GM18508 (cell line): ENCODE data around the gene MERTK.
"Not testable (repeated sequence)": the region's sequence is repeated elsewhere in the genome, so short reads cannot be mapped to it uniquely, and the experiment has no call there.

Source experiments
- ATAC-seq: cut with Tn5 transposase; IDR thresholded peaks from one replicate; pipeline ENCODE4 v1.9.1; 2021; ENCODE audit warnings: moderate number of reproducible peaks; ENCODE audit not compliant: insufficient read depth, unreplicated experiment

Gene MERTK

GRCh38 chr2:111944531-111945210 lies 46.3 kb downstream of the MERTK start:
- no peak for ATAC-seq

GRCh38 chr2:111945444-111946293 lies 47.3 kb downstream of the MERTK start:
- no peak for ATAC-seq

GRCh38 chr2:111946294-111947114 lies 48.1 kb downstream of the MERTK start:
- no peak for ATAC-seq

- ATAC-seq, result no peak
Observed at GRCh38 chr2:111947219-111947618, 48.8 kb downstream of the MERTK start.

GRCh38 chr2:111948832-111949231 lies 50.4 kb downstream of the MERTK start:
- no peak for ATAC-seq

- no peak for ATAC-seq
Observed at GRCh38 chr2:111950236-111950635, 51.8 kb downstream of the MERTK start.

GRCh38 chr2:111951486-111951885 lies 53.1 kb downstream of the MERTK start:
- ATAC-seq, result no peak

GRCh38 chr2:111952871-111953452 lies 54.6 kb downstream of the MERTK start:
- no peak for ATAC-seq

- ATAC-seq, result no peak
Observed at GRCh38 chr2:111954602-111955332, 56.4 kb downstream of the MERTK start.

GRCh38 chr2:111957872-111958354 lies 59.5 kb downstream of the MERTK start:
- ATAC-seq, result no peak

GRCh38 chr2:111958901-111959300 lies 60.5 kb downstream of the MERTK start:
- no peak for ATAC-seq

GRCh38 chr2:111961663-111962062 lies 63.3 kb downstream of the MERTK start:
- ATAC-seq, result no peak

GRCh38 chr2:111963086-111963485 lies 64.7 kb downstream of the MERTK start:
- ATAC-seq, result not testable (repeated sequence)

- ATAC-seq, result not testable (repeated sequence)
Observed at GRCh38 chr2:111963508-111963907, 65.1 kb downstream of the MERTK start.

- ATAC-seq, result no peak
Observed at GRCh38 chr2:111965062-111965461, 66.7 kb downstream of the MERTK start.

- no peak for ATAC-seq
Observed at GRCh38 chr2:111966241-111966640, 67.8 kb downstream of the MERTK start.

GRCh38 chr2:111967018-111967417 lies 68.6 kb downstream of the MERTK start:
- ATAC-seq, result no peak

GRCh38 chr2:111970453-111970852 lies 72.0 kb downstream of the MERTK start:
- ATAC-seq, result no peak

GRCh38 chr2:111972955-111973565 lies 74.7 kb downstream of the MERTK start:
- no peak for ATAC-seq
